TTC549 (cell line): ENCODE measurements around the gene POLN.
"Not testable (repeated sequence)": the region's sequence is repeated elsewhere in the genome, so short reads cannot be mapped to it uniquely, and the experiment has no call there.

Source experiments
- FAIRE-seq: peaks from 2 replicates; lab custom pipeline; 2012; peaks lifted over from hg19 to GRCh38; lab: Jason Lieb, UNC

Gene POLN

DNA sequence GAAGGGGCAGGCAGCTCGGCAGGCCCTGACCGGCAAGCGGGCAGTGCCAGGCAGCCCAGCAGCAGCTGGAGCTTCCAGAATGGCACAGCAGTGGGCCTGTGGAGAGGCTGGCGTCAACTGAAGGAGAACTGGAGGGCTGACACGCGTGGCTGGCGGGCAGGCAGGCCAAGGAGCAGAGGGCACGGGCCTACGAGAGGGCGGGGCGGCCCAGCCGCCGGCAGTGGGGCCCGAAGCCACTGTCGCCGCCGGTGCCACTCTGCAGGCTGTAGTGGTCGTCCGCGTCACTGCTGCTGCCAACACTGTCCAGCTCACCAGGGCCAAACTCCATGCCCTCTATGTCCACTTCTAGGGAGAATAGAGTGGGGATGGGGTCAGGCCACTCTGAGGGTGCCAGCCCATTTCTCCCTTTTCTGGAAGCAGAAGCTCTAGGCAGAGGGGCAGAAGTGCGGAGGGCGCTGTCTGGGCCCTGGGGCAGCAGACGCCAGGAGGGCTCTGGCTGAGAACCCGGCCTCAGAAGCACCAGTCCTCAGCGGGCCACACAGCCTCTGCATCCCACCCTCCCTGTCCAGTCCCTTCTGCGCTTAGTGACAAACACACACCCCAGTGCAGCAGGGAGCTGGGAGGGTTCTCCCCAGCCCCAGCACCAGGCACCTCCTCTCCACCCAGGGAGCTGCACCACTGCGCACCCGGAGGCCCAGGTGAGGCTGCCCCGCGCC lies 8.6 kb upstream of the POLN start:
- no peak for FAIRE-seq

DNA sequence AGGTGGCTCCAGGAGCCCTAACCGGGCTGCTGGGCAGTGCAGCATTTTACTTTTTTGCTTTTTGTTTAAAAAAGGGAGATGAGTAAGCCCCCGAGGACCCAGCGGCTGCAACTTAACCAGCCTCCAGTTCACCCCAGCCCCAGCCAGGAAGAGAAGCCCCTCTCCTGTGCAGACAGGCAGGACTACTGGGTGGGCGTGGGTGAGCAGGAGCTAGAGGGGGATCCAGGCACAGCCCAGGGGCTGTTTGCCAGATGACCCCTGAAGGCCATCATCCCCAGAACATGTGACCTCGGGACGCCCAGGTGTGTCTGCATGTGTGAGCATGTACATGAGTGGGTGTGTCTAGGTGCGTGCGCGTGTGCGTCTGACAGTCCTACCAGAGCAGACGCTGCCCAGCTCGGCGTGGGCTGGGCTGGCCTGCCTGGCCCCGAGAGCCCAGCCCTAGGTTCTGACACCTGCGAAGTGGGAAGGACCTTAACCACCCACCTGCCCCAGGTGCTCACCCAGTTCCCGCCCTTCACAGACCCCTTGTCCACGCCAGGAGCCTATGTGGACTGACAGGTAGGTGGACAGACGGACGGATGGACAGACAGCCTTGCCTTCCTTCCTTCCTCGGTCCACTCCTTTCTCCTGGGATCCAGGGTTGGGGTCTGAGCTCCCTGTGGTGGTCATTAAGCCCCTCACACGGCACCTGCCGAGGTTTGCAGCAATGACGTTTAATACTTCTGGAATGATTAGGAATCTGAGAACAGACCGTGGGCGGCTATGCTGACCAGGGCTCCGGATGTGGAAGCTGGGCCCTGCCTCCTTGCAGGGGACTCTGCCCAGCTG lies 7.8 kb upstream of the POLN start:
- FAIRE-seq: no peak

DNA sequence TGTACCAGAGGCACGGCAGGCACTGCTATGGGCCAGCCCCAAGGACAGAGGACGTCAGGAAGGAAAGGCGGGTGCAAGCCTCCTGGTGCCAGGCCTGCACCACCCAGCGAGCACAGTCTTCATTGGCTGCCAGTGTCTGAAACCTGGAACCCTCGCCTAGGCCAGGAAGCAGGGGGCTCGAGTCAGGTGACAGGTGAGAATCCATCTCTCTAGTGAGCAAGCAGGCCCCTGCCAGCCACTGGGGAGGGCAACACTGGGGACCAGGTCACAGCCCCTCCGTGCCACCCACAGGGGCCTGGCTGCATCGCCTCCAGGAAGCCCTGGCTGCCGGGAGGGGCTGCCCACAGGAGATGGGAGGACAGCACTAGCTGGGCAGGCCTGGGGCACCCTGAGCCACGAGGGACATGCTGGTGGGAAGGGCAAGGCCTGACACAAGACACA lies 6.9 kb upstream of the POLN start:
- no peak for FAIRE-seq

DNA sequence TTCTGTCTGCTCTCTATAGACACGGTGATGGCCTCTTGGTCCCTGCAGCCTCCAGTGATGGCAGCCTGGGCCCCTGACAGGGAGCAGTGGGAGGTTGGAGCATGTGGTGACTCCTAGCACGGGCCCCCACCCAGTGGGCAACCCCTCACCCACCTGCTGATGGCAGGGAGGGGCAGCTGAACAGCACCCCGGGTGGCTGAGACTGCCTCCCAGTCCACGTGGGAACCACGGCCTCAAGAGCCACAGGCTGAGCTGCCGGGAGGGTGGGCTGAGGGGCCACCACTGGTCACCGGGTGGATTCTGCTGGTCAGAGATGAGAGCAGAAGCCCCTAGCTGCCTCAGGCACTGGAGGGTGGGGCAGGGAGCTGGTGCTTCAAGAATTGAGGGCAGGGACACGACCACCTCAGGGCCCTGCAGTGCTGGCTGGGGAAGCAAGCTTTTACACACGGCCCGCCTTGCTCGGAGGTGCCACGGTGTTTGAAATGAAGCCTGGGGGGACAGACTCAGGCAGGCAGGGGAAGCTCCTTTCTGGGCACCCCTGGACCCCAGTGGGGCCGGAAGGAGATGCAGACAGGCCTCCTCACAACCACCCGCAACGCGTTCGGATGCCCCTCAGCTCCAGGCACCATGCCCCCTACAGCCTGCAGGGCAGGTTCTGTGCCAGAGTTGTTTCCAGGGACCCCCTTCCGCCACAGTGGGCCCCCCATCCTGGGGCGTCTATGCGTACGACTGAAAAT lies 6.3 kb upstream of the POLN start:
- no peak for FAIRE-seq

DNA sequence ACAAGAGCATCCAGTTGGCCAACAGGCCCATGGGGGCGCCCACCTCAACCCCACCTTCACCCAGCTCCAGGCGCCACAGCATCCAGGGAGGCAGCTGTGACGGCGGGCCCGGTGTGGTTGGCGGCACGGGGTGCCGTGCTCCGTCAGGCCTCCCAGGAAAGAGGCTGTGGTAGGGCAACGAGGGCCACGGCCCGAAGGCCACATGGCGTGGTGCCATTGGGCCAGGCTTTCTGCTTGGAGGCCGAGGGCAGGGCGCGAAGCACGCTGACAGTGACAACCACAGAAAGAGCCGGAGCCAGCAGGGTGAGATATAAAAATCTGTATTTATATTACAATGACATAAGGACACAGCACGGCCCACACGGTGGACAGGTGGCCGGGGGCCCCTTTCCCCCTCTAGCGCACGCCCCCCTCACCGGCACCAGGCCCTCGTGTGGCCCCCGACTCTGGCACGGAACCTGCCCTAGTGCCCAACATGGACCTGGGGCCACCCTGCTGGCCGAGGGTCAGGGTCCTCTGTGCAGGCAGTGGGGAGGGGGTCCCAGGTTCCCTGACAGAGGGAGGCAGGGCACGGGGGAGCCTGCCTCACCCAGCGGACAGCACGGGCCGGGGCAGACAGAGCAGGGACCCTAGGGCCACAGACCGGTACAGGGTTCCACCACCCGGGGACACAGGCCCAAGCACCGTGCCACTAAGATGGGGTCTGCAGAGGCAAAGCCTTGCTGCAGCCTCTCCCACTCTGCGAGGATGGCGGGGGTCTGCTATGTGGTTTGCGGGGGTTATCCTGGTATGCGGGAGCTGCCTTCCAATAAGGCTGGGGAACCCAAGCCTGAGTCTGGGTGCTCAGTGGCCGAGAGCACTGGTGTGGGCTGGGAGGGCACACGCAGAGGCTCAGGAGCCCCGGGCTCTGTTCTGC lies 5.5 kb upstream of the POLN start:
- FAIRE-seq: no peak

DNA sequence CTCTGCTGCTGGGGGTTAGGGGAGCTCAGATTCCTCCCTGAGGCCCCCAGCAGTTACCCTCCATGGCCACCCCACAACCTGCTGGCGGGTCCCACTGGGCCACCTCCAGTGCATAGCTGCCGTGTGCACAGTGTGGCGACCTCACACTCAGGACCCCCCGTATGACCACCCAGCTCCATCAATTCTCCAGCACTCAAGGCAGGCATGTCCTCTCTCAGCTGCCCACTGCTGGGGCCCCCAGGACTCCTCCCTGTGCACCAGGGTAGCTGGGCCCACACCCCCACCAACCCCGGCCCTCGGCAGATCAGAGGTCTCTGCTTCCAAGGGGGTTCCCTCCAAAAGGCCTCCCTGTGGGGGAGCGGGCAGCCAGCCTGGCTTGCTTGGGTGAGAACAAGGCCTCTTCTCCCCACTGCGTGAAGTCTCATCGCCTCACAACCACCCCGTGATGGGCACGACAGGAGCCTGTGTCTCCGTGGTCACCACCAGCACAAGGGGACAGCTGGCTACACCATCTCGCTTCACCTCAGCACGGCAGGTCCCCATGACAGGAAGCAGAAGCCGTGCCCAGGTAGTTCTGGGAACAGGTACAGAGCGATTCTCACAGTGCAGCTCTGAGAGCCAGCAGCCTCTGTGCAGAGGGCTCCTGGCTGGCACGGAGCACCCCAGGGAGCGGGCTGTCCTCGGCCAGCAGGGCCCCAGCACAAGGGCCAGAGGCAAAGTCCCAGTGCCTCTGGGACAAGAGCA lies 4.6 kb upstream of the POLN start:
- no peak for FAIRE-seq

DNA sequence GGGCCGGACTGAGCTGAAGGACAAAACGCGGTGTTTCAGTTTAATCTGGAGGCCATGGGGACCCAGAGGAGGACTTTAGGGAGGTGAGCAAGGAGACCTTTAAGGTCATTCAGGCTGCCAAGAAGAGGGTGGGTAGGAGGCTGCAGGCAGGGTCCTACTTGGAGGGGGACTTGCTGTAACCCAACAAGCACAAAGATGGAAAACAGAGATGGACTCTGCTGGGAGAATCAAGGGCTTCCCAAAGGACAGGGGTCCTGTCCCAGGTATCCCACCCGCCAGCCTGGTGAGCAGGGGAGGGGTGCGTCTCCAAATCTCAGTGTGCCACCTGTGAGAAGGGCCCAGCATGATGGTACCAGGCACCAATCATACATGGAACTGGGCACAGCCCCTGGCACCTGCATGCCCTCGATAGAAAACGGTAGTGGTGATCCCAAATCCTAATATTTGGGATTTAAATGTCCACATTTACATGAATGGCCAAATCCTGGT lies 3.9 kb upstream of the POLN start:
- no peak for FAIRE-seq

DNA sequence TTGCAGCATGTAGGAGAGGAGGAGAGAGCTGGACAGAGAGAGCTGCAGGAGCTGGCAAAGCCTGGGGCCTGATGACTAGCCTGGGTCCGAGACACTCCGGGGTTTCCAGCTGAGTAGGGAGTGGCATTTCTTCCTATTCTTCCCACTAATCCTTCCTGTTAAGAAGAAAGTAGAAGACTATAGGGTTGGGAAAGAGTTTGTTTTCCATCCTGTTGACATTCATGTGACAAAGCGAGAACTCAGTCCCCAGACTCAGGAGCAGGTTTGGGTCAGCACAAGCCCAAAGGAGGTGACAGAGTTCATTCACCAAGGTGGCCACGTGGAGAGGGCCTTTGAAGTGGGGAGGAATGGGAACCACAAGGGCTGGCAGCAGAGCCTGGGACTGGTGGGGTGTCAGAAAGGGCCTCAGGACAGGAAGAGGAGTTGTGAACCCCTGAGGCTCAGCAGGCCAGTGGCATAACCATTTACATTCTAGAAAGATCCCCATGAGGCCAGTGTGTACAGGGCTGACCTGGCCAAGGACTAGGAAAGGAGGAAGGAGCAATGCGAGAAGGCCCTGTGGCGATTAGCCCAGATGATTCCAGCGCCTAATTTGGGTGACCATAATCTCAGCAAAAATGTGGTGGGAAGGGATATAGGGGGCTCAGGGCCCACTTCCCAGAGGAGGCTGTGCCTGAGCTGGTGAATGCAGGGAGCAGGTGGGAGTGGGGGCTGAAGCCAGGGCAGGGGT lies 3.3 kb upstream of the POLN start:
- no peak for FAIRE-seq

DNA sequence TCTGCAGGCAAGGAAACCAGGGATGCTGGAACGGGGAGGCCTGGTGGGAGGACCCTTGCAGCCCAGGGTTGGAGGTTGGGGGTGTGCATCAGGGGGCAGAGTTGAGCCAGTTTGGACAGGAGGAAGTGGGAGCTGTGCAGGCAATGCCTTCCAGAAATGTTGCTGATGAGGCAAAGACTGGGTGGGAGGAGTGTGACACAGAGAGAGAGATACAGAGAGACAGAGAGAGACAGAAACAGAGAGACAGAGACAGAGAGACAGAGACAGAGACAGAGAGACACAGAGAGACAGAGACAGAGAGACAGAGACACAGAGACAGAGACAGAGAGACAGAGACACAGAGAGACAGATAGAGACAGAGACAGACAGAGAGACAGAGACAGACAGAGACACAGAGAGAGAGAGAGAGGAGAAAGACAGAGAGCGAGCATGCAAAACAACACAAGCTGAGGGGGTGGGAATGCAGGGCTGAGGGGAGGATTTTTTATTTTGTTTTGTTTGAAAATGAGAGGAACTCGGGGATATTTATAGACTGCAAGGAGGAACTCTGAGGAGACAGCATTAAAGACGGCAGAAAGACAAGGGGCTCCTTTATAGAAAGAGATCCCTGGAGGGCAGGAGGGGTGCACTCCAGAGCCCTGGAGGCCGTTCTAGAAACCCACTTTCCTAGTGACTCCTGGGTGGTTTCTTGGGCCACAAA lies 1.9 kb upstream of the POLN start:
- FAIRE-seq: no peak

DNA sequence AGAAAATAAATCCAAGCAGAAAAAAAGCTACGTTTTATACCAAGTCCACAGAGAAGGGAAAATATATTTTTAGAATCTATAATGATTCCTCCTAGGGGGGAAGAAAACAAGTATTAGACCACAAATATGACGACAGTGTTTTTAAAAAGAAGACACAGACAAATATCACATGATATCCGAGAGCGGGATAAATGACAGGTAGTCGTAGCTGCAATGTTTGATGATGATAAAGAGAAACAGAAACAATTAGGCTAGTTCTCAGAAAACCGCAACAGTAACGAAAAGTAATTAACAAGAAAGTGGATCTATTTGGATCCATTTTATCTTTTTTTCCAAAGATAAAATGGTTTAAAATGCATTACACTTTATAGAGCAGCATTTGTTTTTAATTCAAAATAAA lies 918 bp downstream of the POLN start:
- FAIRE-seq: no peak

DNA sequence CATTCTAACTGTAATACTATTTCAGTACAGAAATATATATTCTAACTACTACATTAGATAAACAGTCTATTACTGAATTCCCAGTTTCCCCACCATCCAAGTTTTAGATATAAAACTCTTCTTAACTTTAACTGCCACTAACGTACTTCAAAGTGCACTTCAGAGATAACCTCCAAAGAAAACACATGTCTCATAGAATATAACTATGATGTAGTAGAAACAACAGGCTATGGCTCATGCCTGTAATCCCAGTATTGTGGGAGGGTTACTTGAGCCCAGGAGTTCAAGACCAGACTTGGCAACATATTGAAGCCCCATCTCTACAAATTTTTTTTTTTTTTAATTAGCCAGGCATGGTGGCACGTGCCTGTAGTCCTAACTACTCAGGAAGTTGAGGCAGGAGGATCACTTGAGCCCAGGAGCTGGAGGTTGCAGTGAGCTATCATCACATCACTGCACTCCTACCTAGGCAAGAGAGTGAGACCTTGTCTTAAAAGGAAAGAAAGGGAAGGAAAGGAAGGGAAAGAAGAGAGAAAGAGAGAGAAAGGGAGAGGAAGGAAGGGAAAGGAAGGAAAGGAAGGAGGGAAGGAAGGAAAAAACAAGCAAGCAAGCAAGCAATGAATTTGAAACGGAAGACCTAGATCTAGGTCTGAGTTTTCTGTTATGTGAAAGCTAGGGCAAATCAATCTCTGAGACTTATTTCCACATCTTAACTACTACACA lies 4.8 kb downstream of the POLN start:
- no peak for FAIRE-seq

DNA sequence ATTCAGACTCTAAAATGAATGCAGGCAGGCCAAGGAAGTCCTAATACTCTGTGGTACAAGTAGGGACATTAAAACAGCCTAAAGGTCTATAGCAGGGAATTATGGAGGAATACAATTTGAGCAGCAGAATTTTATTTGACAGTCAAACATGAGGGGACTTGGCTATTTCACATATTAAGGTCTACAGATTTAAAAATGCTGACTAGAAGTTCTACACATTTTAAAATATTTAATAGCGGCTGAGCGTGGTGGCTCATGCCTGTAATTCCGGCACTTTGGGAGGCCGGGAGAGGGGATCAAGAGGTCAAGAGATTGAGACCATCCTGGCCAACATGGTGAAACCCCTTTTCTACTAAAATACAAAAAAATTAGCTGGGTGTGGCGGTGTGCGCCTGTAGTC lies 10.8 kb downstream of the POLN start:
- FAIRE-seq: no peak

DNA sequence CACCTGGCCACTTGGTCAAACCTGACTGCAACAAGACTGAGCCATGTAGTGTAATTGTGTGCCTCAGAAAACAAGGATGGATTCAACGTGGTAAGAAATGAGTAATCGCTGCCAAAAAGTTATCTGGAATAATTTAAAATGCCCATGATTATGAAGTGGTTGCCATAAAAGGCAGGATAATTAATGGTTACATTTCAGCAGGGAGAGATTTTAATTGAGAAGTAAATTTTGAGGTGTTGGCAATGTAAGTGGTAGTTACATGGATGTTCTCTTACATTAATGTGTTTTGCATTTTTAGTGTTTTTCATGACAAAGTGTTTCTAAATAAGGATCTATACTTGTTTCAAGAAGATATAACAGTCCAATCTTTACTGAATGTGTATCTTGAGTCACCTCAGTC lies 15.7 kb downstream of the POLN start:
- no peak for FAIRE-seq

DNA sequence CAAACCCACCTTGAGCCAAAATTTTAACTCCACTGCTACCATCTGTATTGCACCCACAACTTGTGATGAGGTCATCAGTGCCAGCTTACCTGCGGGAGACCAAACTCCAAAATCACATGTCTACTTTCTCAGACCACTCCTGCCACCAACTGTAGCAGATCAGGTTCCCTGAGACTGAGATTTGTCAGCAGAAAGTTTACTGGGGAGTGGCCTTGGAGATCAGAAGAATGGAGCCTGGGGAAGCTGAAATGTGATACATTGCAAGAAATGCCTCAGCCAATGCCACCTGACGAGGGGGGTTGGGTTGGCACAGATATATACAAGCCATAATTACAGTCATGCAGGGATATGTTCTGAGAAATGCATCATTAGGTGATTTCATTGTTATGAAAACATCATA lies 19.1 kb downstream of the POLN start:
- FAIRE-seq: no peak

DNA sequence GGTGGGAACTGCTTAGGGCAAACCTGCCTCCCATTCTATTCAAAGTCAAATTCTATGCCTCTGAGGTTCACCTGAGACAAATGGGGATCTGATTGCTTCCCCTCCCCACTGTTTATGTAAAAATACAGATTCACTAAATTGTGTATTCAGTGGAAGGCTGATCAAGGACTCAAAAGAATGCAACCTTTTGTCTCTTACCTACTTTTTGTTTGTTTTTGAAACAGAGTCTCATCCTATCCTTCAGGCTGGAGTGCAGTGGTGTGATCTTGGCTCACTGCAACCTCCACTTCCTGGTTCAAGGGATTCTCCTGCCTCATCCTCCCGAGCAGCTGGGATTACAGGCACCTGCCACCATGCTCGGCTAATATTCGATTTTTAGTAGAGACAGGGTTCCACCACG lies 20.5 kb downstream of the POLN start:
- not testable (repeated sequence) for FAIRE-seq

DNA sequence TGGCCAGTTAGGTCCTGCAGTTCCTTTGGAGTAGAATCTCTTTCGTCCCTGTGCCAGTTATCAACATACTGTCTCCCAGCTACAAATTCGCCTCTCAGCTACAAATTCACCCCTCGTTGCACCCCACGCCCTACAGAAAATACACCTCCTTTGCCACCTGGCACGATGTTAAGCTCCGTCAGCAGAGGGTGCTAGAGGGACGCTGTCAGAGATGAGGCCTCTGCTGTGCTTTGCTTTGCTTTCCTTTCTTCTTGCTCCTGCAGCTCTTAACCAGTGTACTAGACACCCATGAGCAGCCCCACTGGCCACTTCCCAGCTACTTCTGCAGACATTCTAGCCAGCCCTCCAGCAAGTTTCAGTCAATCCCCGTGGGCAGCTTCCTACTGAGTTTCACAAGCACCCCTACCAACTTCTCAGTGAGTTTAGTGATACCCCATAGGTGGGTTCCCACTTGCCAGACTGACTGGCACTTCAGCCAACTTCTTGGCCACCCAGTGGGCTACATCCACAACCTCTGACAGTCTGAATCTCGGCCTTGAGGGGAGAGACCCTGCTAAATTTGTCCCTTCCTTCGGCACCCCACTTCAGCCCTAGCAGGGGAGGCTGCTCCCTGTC lies 21.8 kb downstream of the POLN start:
- FAIRE-seq: no peak

DNA sequence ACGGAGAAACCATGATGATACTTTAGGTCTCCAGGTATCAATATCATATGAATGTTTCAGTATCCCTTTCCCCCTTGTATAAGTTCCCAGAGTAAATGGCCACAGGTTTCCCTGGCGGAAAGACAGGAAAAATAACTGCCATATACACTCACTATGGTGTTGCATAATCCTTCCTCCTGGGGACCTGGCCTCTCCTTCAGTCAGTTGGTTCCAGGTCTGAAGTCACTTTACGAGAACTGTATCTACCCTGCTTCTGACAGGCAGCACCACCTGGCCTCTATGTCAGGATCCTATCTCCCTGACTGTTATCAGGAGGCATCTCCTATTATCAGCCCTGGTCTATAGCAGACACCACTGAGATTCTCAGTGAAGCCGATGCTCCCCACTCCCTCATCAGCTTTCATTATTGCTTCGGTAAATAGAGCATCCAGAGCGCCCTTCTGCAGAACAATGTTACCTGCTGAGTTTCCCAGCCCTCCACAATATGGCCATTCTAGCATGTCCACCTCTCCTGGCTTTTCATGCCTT lies 22.6 kb downstream of the POLN start:
- FAIRE-seq: no peak

DNA sequence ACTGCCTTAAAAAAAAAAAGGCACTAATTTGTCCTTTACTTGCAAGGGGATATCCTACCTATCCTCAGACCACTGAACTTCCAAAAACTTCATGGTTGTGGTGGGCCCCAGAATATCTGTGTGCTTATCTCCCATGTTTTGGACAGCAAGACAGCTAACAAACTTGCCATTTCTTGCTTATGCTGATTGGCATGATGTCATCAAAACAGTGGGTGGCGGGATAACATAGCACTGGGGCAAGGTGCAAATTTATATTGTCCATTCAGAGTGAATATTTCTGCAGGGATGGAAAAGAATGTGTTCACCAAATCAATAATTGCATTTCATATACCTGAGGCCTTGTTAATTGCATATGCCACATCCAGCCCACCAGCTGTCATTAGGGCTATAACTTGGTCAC lies 23.5 kb downstream of the POLN start:
- no peak for FAIRE-seq
